ENCODE measurements around the gene RARRES2.
A peak's percentile ranks its signal among the peaks of the same experiment; 100 is the strongest.

The RARRES2 gene

GRCh38 chr7:150337659-150338081, 3.8 kb downstream of the RARRES2 start:
- no peak for DNase-seq (ENCODE audit: low read depth in 2 of 2)

DNA sequence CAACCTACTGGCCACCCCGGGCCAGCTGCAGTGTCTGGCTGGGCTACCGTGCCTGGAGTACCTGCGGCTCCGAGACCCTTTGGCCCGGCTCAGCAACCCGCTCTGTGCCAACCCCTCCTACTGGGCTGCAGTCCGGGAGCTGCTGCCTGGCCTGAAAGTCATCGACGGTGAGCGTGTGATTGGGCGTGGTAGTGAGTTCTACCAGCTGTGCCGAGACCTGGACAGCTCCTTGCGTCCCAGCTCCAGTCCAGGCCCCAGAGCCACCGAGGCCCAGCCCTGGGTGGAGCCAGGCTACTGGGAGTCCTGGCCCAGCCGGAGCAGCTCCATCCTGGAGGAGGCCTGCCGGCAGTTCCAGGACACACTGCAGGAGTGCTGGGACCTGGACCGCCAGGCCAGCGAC, 4.2 kb downstream of the RARRES2 start:
- no peak for DNase-seq (ENCODE audit: low read depth in 2 of 2)

- no peak for DNase-seq (ENCODE audit: low read depth in 2 of 2)
These were observed 4.7 kb downstream of the RARRES2 start for GRCh38 chr7:150336746-150337145.

GRCh38 chr7:150335774-150336112, 5.7 kb downstream of the RARRES2 start:
- no peak for DNase-seq (ENCODE audit: low read depth in 2 of 2)

DNA sequence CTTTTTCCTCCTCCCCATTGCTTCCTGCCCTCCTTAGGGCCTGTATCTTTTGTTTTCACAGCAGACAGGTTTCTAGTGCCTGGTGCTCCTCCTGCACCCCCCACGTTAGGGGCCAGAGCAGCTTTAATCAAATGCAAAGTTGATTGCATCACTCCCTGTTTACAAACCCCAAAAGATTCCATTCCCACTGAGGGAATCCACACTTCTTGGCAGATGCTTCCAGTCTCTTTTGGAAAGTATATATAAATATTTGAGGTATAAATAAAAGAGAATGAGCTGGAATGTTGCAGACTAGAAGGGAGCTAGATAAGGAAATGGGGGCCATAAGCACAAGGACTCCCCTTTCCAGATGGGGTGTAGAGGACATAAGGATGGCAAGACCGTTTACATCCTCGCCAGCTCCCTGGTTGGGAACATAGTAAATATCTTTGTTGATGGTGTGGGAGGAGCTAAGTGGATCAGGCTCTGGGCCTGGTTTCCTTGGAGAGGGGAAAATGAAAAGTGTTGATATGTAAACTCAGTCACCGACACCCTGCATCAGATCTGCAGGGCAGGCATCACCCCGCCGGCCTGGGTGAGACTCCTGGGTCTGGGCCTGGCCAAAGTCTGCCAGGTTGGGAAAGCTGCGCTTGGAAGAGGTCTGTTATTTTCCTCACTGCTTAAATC, 6.2 kb downstream of the RARRES2 start:
- DNase-seq (ENCODE audit: low read depth in 2 of 2) = no peak

DNA sequence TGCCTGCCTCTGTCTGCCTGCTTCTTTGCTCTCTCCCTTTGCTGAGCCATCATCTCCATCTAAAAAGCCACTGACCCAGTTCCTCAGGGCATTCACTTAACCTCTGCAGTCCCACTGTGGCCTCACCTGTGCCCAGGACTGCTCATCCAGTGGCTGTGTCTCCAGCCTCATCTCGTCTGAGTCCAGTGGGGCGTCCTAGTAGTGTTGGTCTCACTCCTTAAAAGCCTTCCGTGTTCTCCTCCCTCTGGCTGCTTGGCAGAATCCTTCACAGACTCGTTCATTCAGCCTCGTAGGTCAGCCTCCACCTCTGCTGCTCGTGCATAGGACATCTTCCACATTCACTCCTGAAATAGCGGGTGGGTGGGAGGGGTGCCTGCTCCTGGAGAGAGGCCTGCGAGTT, 7.3 kb downstream of the RARRES2 start:
- DNase-seq (ENCODE audit: low read depth in 2 of 2) = no peak

DNA sequence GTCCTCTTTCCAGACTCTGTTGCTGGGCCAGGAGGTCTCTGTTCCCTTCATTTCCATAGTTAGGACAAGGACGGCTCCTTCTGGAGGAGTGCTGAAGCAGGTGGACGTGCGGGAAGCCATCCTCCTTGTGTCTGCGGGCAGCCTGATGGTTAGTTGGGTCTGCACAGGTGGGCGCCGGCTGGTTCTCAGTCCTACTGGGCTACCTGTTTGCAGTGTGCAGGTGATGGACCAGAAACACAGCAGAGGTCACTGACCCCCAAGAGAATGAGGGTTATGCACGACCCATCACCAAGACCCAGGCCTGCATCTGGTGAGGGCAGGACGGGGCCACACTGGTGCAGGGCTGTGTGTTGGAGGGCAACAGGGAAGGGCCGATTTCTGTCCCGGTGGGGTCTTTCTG, 7.8 kb downstream of the RARRES2 start:
- DNase-seq (ENCODE audit: low read depth in 2 of 2) = no peak

- DNase-seq (ENCODE audit: low read depth in 2 of 2) = no peak
These were observed 8.4 kb downstream of the RARRES2 start for GRCh38 chr7:150332852-150333635.

DNA sequence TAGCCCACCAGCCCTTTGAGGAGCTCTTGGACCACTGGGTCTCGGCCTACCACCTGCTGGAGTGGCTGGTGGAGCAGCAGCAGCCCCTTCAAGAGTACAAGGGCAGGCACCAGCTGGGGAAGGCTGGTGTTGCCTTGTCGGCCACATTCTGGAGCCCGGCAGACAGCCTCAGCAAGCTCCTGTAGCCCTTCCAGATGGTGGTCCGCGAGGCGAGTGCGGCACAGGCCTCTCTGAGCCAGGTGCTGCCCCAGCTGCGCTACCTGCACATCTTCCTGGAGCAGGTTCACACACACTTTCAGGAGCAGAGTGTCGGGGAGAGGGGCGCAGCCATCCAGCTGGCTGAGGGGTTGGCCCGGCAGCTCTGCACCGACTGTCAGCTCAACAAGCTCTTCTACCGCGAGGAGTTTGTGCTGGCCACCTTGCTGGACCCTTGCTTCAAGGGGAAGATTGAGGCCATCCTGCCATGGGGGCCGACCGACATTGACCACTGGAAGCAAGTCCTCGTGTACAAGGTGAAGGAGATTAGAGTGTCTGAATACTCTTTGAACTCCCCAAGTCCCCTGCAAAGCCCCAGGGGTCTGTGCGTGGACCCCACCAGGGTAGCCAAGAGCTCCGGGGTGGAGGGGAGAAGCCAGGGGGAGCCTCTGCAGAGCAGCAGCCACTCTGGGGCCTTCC, 11.1 kb downstream of the RARRES2 start:
- DNase-seq (ENCODE audit: low read depth in 2 of 2) = no peak

GRCh38 chr7:150329331-150330120, 11.9 kb downstream of the RARRES2 start:
- no peak for DNase-seq (ENCODE audit: low read depth in 2 of 2)

GRCh38 chr7:150327308-150327707, 14.1 kb downstream of the RARRES2 start:
- no peak for DNase-seq (ENCODE audit: low read depth in 2 of 2)

GRCh38 chr7:150326657-150327268, 14.7 kb downstream of the RARRES2 start:
- no peak for DNase-seq (ENCODE audit: low read depth in 2 of 2)

GRCh38 chr7:150325901-150326300, 15.5 kb downstream of the RARRES2 start:
- no peak for DNase-seq (ENCODE audit: low read depth in 2 of 2)

DNA sequence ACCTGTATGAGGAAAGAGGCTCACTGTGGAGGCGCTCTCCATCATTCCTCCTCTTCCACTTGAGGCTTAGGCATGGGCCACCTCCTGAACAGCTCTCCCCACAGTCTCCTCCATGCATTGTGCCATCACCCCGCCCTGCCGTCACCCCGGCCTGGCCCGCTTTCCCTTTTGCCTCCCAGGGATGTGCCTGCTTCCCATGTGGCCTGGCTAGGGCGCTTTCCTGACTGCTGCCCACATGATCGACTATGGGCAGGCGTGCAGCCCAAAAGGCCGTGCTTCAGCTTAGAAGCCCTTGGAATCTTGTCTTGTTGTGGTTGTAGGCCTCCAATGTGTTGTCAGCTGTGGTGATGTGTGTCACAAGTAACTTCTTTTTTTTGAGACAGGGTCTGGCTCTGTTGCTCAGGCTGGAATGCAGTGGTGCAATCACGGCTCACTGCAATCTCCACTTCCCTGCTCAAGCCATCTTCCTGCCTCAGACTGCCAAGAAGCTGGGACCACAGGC, 16.3 kb downstream of the RARRES2 start:
- no peak for DNase-seq (ENCODE audit: low read depth in 2 of 2)

DNA sequence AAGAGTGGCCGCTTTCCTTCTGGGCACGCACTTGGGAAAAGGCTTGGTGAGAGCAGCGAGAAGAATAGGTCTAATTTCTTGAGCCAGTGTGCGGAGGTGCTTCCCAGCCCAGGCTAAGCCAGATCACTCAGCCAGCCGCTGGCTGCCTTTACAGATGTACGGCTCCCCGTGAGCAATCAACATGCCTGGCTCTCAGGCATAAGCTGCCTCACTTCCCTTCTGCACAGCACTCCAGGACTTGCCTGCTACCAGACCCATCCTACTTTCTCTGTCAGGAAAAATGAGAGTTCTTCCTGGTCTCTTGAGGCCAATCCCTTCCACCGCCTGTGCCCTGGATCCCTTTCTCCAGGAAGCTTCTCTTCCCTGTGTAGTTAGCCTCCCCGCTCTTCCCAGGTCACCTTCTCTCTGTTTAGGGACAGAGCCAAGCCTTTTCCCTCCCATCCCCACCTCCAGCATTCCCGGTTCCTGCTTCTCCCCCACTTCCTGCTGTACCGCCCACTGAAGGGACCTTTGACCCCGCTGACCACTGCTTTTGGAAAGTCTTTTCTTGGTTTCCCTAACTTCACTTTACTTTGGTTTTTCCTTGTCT, 17.0 kb downstream of the RARRES2 start:
- no peak for DNase-seq (ENCODE audit: low read depth in 2 of 2)

- DNase-seq (ENCODE audit: low read depth in 2 of 2) = no peak
These were observed 17.6 kb downstream of the RARRES2 start for GRCh38 chr7:150323682-150324372.

GRCh38 chr7:150322833-150323681, 18.4 kb downstream of the RARRES2 start, which contains the start of the genes ACTR3C and LRRC61:
Gene ACTR3C, minus strand, starts transcription at chr7:150323545. Its CDS starts 28,249 bp downstream, at chr7:150295296.
Gene LRRC61, plus strand, starts transcription at chr7:150323355. Its CDS starts 13,507 bp downstream, at chr7:150336862.
- peak; percentile 53 to 55 for DNase-seq (ENCODE audit: low read depth in 2 of 2)

- peak; percentile 49 to 64 for DNase-seq (ENCODE audit: low read depth in 2 of 2)
These were observed 19.2 kb downstream of the RARRES2 start for GRCh38 chr7:150322114-150322832.

GRCh38 chr7:150321788-150322113, 19.7 kb downstream of the RARRES2 start:
- no peak for DNase-seq (ENCODE audit: low read depth in 2 of 2)

Data from stimulated activated CD4-positive, alpha-beta T cell treated with anti-CD3 and anti-CD28 coated beads, Interleukin-4, amount 100 ng/mL, for 48 hours (primary cell).